GM12892 (cell line): Measurements from ENCODE around the gene TAGLN2.

Experiments
- POLR2A ChIP-seq: IDR thresholded peaks from 2 replicates; pipeline ENCODE4 v1.6.1; 2011; ENCODE audit warnings: low read depth, low read length, control low read depth
- POLR2AphosphoS5 ChIP-seq: IDR thresholded peaks from 2 replicates; pipeline ENCODE4 v1.6.1; 2011; ENCODE audit warnings: low read depth, low read length, control low read depth
- TAF1 ChIP-seq: IDR thresholded peaks from 2 replicates; pipeline ENCODE4 v1.6.1; 2011; ENCODE audit warnings: low read depth, mild to moderate bottlenecking, control low read depth, low read length, borderline replicate concordance

GRCh38 chr1:159970932-159971342 lies 45.6 kb upstream of the TAGLN2 start:
- TF ChIP-seq POLR2A (no peak), POLR2AphosphoS5 (no peak), TAF1 (no peak)
